Measurements from ENCODE around the gene P2RX4. TPM values are rescaled to one million over a fixed set of nuclear protein-coding genes. Genes with fewer than 3 reads are reported as not detected.
"Not testable (repeated sequence)": the region's sequence is repeated elsewhere in the genome, so short reads cannot be mapped to it uniquely, and the experiment has no call there.

The P2RX4 gene
- total RNA-seq, 1 experiment from 2014 or later = 18.7 TPM

GRCh38 chr12:121229826-121230537 is 20.1 kb downstream of the P2RX4 start:
- H3K9me3 ChIP-seq, H3K4me3 ChIP-seq, H3K27me3 ChIP-seq, H3K36me3 ChIP-seq: not testable (repeated sequence)
- peak; percentile 66 for DNase-seq

GRCh38 chr12:121230538-121230907 is 20.6 kb downstream of the P2RX4 start:
- DNase-seq = no peak
- no peaks in the 10 kb centered on the region for H3K27me3 ChIP-seq
- H3K9me3 ChIP-seq = no peaks in the 10 kb centered on the region
- H3K4me3 ChIP-seq = no peak overlapping the region
- peaks cover under 1% of the 10 kb centered on the region; the same call in 1 of the 2 replicates for H3K36me3 ChIP-seq

- no peak for DNase-seq
- H3K27me3 ChIP-seq = no peaks in the 10 kb centered on the region
- H3K9me3 ChIP-seq = no peaks in the 10 kb centered on the region
- H3K4me3 ChIP-seq = no peak overlapping the region
- H3K36me3 ChIP-seq = peaks cover 7% of the 10 kb centered on the region
Observed at GRCh38 chr12:121232163-121232562, 22.2 kb downstream of the P2RX4 start.

DNA sequence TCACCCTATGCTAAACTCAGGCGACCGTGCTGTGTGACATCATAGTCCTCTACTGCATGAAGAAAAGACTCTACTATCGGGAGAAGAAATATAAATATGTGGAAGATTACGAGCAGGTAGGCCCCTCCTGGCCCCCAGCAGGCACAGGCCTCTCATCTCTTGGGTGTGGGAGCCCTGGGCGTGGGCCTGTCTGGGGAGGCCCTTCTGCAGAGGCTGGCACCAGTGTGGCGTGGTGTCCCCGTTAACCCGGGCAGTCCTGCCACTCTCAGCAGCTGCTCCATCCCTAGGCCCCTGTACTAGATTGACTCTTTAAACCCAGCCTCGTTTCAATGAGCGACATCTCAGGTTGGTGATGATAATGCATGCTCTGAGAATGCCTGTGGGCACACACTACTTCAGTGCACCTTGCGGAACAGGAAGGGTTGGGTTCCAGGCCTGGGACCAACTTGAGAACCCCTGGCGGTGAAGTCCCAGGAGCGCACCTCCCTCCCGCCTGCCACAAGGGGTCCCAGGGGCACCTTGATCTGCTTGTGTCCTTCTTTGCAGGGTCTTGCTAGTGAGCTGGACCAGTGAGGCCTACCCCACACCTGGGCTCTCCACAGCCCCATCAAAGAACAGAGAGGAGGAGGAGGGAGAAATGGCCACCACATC is 23.2 kb downstream of the P2RX4 start:
- Histone ChIP-seq H3K36me3 (peaks cover 14% of the 10 kb centered on the region), H3K4me3 (no peak overlapping the region), H3K9me3 (no peaks in the 10 kb centered on the region), H3K27me3 (no peaks in the 10 kb centered on the region)
- no peak for DNase-seq

- Histone ChIP-seq H3K4me3 (no peak overlapping the region), H3K9me3 (no peaks in the 10 kb centered on the region), H3K36me3 (peaks cover 14% of the 10 kb centered on the region), H3K27me3 (no peaks in the 10 kb centered on the region)
- no peak for DNase-seq
Observed at GRCh38 chr12:121233628-121234020, 23.7 kb downstream of the P2RX4 start.

DNA sequence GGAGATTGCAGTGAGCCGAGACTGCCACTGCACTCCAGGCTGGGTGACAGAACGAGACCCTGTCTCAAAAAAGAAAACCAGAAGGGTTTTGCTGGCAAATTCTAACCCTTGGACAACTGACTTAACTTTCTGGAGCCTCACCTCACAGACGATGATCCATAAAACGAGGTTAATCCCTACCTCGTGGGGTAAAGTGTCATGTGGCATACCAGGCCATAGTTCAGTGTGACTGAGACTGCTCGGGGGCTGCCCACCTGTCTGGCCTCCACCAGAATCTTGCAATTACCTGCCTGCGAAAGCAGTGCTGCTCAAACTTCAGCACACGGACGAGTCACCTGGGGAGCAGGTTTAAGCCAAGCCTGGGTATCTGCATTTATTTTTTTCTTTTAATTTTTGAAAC is 26.8 kb downstream of the P2RX4 start:
- Histone ChIP-seq H3K27me3 (no peaks in the 10 kb centered on the region), H3K4me3 (no peak overlapping the region), H3K9me3 (no peaks in the 10 kb centered on the region), H3K36me3 (peaks cover 14% of the 10 kb centered on the region)
- DNase-seq = no peak

GRCh38 chr12:121237415-121237814 is 27.5 kb downstream of the P2RX4 start:
- Histone ChIP-seq H3K4me3 (no peak overlapping the region), H3K9me3 (no peaks in the 10 kb centered on the region), H3K27me3 (no peaks in the 10 kb centered on the region), H3K36me3 (peaks cover 14% of the 10 kb centered on the region)
- DNase-seq = no peak

GRCh38 chr12:121238086-121238485 is 28.2 kb downstream of the P2RX4 start:
- no peak overlapping the region for H3K4me3 ChIP-seq
- H3K9me3 ChIP-seq = no peaks in the 10 kb centered on the region
- DNase-seq = no peak
- no peaks in the 10 kb centered on the region for H3K27me3 ChIP-seq
- H3K36me3 ChIP-seq = peaks cover 14% of the 10 kb centered on the region

GRCh38 chr12:121238604-121239350 is 28.8 kb downstream of the P2RX4 start:
- no peak for DNase-seq
- Histone ChIP-seq H3K4me3 (no peak overlapping the region), H3K9me3 (no peaks in the 10 kb centered on the region), H3K36me3 (peaks cover 16% of the 10 kb centered on the region), H3K27me3 (no peaks in the 10 kb centered on the region)

DNA sequence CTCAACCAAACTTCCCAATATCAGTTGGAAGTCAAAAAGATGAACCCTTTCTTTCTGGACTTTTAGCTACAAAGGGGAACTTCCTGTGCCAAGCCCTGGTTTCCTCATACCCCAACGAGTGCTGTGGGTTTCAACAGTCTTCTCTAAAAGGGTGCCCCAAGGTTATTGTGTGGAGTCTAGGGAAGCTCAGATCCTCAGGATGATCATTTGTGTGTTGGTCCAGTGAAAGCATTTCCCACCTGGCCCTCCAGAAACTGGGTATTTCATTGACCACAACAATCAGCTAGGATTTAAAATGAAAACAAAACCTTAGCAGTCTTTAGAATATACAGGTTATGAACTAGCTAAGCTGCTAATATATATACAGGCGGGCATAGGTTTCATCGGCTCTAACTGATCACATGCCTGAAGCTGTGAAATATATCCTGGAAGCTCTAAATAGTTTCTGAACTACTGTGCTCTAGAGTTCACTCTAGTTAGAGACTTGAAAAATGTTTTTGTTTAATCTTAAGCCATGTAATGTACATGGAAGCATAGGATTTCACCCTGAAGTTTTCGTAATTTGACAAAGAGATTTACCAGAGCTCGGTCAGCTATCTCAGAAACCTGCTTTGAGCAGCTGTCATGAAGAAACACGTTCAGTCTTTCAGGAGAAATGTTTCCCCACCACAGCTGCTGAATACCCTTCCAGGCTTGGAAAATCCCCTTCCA is 29.6 kb downstream of the P2RX4 start:
- peaks cover 16% of the 10 kb centered on the region for H3K36me3 ChIP-seq
- no peak overlapping the region for H3K4me3 ChIP-seq
- no peaks in the 10 kb centered on the region for H3K27me3 ChIP-seq
- no peak for DNase-seq
- H3K9me3 ChIP-seq = no peaks in the 10 kb centered on the region

GRCh38 chr12:121240062-121240420 is 30.1 kb downstream of the P2RX4 start:
- no peaks in the 10 kb centered on the region for H3K9me3 ChIP-seq
- DNase-seq = no peak
- no peaks in the 10 kb centered on the region for H3K27me3 ChIP-seq
- H3K4me3 ChIP-seq = no peak overlapping the region
- H3K36me3 ChIP-seq = peaks cover 16% of the 10 kb centered on the region

- no peak overlapping the region for H3K4me3 ChIP-seq
- no peak for DNase-seq
- peaks cover 14% of the 10 kb centered on the region for H3K36me3 ChIP-seq
- H3K9me3 ChIP-seq = no peaks in the 10 kb centered on the region
- no peaks in the 10 kb centered on the region for H3K27me3 ChIP-seq
Observed at GRCh38 chr12:121240484-121241101, 30.7 kb downstream of the P2RX4 start.

GRCh38 chr12:121241156-121241970 is 31.4 kb downstream of the P2RX4 start:
- DNase-seq = no peak
- H3K4me3 ChIP-seq = no peak overlapping the region
- peaks cover 11% of the 10 kb centered on the region for H3K36me3 ChIP-seq
- no peaks in the 10 kb centered on the region for H3K9me3 ChIP-seq
- H3K27me3 ChIP-seq = no peaks in the 10 kb centered on the region

- H3K4me3 ChIP-seq = no peak overlapping the region
- no peaks in the 10 kb centered on the region for H3K9me3 ChIP-seq
- H3K36me3 ChIP-seq = peaks cover 7% of the 10 kb centered on the region
- H3K27me3 ChIP-seq = no peaks in the 10 kb centered on the region
- no peak for DNase-seq
Observed at GRCh38 chr12:121245031-121245430, 35.1 kb downstream of the P2RX4 start.

- Histone ChIP-seq H3K36me3 (peaks cover 12% of the 10 kb centered on the region), H3K27me3 (no peaks in the 10 kb centered on the region), H3K9me3 (no peaks in the 10 kb centered on the region), H3K4me3 (no peak overlapping the region)
- DNase-seq = no peak
Observed at GRCh38 chr12:121245951-121246350, 36.0 kb downstream of the P2RX4 start.
